ENCODE data around the gene KCNN3.

Gene KCNN3

GRCh38 chr1:154816369-154816768 is 53.7 kb downstream of the KCNN3 start:
- Histone ChIP-seq H3K9ac (ENCODE audit: low read depth, low read length) (no peak overlapping the region), H3K4me1 (ENCODE audit: insufficient read depth, low read length) (peaks cover 6% of the 10 kb centered on the region; the same call in 1 of the 2 replicates), H3K9me3 (ENCODE audit: control insufficient read depth, insufficient read depth, low read length) (no peaks in the 10 kb centered on the region), H3K36me3 (ENCODE audit: insufficient read depth, low read length) (no peaks in the 10 kb centered on the region)

- Histone ChIP-seq H3K9me3 (ENCODE audit: control insufficient read depth, insufficient read depth, low read length) (no peaks in the 10 kb centered on the region), H3K9ac (ENCODE audit: low read depth, low read length) (no peak overlapping the region), H3K4me1 (ENCODE audit: insufficient read depth, low read length) (peaks cover 10% of the 10 kb centered on the region; the same call in 1 of the 2 replicates), H3K36me3 (ENCODE audit: insufficient read depth, low read length) (no peaks in the 10 kb centered on the region)
These were observed 56.1 kb downstream of the KCNN3 start for GRCh38 chr1:154813846-154814505.

- H3K9ac ChIP-seq (ENCODE audit: low read depth, low read length) = no peak overlapping the region
- no peaks in the 10 kb centered on the region for H3K36me3 ChIP-seq (ENCODE audit: insufficient read depth, low read length)
- peaks cover 10% of the 10 kb centered on the region; the same call in 1 of the 2 replicates for H3K4me1 ChIP-seq (ENCODE audit: insufficient read depth, low read length)
- H3K9me3 ChIP-seq (ENCODE audit: control insufficient read depth, insufficient read depth, low read length) = no peaks in the 10 kb centered on the region
These were observed 56.7 kb downstream of the KCNN3 start for GRCh38 chr1:154813300-154813816.

- H3K4me1 ChIP-seq (ENCODE audit: insufficient read depth, low read length) = peaks cover 10% of the 10 kb centered on the region; the same call in 1 of the 2 replicates
- H3K9ac ChIP-seq (ENCODE audit: low read depth, low read length) = no peak overlapping the region
- H3K9me3 ChIP-seq (ENCODE audit: control insufficient read depth, insufficient read depth, low read length) = no peaks in the 10 kb centered on the region
These were observed 57.2 kb downstream of the KCNN3 start for GRCh38 chr1:154812877-154813276.

DNA sequence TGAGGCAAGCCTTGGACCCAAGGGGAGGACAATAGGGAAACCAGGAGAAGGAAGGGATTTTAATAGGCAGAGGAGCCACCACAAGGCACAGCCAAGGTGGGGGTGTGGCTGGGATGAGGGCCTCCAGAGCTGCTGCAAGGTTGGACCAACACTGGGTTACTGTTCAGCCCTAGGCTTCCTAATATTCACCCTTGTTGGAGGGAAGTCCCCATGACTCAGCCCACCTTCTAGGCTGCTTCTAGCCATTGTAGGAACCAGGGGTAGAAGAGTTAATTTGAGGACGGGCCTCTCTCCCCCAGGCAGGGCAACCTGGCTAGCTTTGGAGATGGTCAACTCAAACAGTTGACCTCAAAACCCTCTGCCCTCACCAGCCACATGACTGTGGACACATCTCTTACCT is 59.5 kb downstream of the KCNN3 start:
- H3K36me3 ChIP-seq (ENCODE audit: insufficient read depth, low read length) = no peaks in the 10 kb centered on the region
- peaks cover 10% of the 10 kb centered on the region; the same call in 1 of the 2 replicates for H3K4me1 ChIP-seq (ENCODE audit: insufficient read depth, low read length)
- no peak overlapping the region for H3K9ac ChIP-seq (ENCODE audit: low read depth, low read length)
- H3K9me3 ChIP-seq (ENCODE audit: control insufficient read depth, insufficient read depth, low read length) = no peaks in the 10 kb centered on the region

More at GRCh38 chr1:154812877-154813276, 57.2 kb downstream of the KCNN3 start:
- no peaks in the 10 kb centered on the region for H3K36me3 ChIP-seq (ENCODE audit: insufficient read depth, low read length)

- Histone ChIP-seq H3K36me3 (ENCODE audit: insufficient read depth, low read length) (no peaks in the 10 kb centered on the region), H3K4me1 (ENCODE audit: insufficient read depth, low read length) (peaks cover 10% of the 10 kb centered on the region; the same call in 1 of the 2 replicates), H3K9ac (ENCODE audit: low read depth, low read length) (no peak overlapping the region), H3K9me3 (ENCODE audit: control insufficient read depth, insufficient read depth, low read length) (no peaks in the 10 kb centered on the region)
These were observed 60.4 kb downstream of the KCNN3 start for GRCh38 chr1:154809436-154810413.

DNA sequence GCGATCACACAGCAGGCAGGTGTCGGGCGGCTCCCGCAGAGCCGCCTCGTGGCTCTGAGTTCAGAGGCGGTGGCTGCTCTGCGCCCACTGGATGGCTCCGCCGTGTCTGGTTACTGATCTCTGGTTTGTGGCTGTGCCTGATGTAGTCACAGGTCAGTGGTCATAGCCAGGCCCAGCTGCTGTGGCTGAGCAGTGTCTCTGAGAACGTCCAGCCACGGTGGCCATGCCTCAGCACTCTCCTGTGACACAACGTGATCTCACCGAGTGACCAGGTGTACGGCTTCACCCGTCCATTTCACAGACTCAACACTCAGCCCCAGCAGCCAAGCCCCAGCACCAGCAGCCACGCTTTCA is 61.2 kb downstream of the KCNN3 start:
- no peaks in the 10 kb centered on the region for H3K9me3 ChIP-seq (ENCODE audit: control insufficient read depth, insufficient read depth, low read length)
- H3K36me3 ChIP-seq (ENCODE audit: insufficient read depth, low read length) = no peaks in the 10 kb centered on the region
- peaks cover 10% of the 10 kb centered on the region; the same call in 1 of the 2 replicates for H3K4me1 ChIP-seq (ENCODE audit: insufficient read depth, low read length)
- no peak overlapping the region for H3K9ac ChIP-seq (ENCODE audit: low read depth, low read length)

GRCh38 chr1:154808261-154808908 is 61.7 kb downstream of the KCNN3 start:
- Histone ChIP-seq H3K9me3 (ENCODE audit: control insufficient read depth, insufficient read depth, low read length) (no peaks in the 10 kb centered on the region), H3K4me1 (ENCODE audit: insufficient read depth, low read length) (peaks cover 6% of the 10 kb centered on the region; the same call in 1 of the 2 replicates), H3K36me3 (ENCODE audit: insufficient read depth, low read length) (no peaks in the 10 kb centered on the region), H3K9ac (ENCODE audit: low read depth, low read length) (no peak overlapping the region)

DNA sequence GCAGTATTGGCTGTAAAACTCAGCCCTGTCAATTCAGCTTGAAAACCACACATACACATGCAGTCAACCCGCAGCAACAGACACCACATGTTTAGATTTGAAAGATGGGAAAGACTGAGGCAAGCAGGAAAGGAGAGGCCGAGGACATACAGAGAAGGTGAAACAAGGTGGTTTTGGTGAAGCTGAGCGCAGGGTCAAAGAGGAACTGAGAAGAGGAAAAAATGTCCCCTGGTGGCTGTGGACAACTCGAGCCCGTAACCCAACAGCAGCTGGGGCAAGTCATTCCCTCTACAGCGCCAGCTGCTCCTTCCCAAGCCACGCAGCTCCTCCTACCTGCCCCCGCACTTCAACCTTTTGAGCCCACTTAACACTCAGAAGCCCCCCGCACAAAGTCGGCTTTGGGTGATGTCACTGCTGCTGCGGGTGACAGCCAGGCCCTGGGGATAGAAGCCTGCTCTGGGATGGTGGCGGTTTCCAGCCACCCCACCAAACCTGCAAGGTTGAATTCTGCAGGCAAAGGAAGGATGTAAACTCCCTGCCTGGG is 63.0 kb downstream of the KCNN3 start:
- no peaks in the 10 kb centered on the region for H3K36me3 ChIP-seq (ENCODE audit: insufficient read depth, low read length)
- H3K9ac ChIP-seq (ENCODE audit: low read depth, low read length) = no peak overlapping the region
- H3K4me1 ChIP-seq (ENCODE audit: insufficient read depth, low read length) = peaks cover 4% of the 10 kb centered on the region; the same call in 1 of the 2 replicates
- H3K9me3 ChIP-seq (ENCODE audit: control insufficient read depth, insufficient read depth, low read length) = no peaks in the 10 kb centered on the region

- H3K4me1 ChIP-seq (ENCODE audit: insufficient read depth, low read length) = peaks cover 4% of the 10 kb centered on the region; the same call in 1 of the 2 replicates
- no peaks in the 10 kb centered on the region for H3K9me3 ChIP-seq (ENCODE audit: control insufficient read depth, insufficient read depth, low read length)
- H3K9ac ChIP-seq (ENCODE audit: low read depth, low read length) = no peak overlapping the region
- no peaks in the 10 kb centered on the region for H3K36me3 ChIP-seq (ENCODE audit: insufficient read depth, low read length)
These were observed 63.7 kb downstream of the KCNN3 start for GRCh38 chr1:154806333-154806732.

- Histone ChIP-seq H3K4me1 (ENCODE audit: insufficient read depth, low read length) (no peaks in the 10 kb centered on the region), H3K9ac (ENCODE audit: low read depth, low read length) (no peak overlapping the region), H3K36me3 (ENCODE audit: insufficient read depth, low read length) (no peaks in the 10 kb centered on the region), H3K9me3 (ENCODE audit: control insufficient read depth, insufficient read depth, low read length) (no peaks in the 10 kb centered on the region)
These were observed 66.8 kb downstream of the KCNN3 start for GRCh38 chr1:154802982-154803920.

GRCh38 chr1:154802336-154802969 is 67.6 kb downstream of the KCNN3 start:
- Histone ChIP-seq H3K4me1 (ENCODE audit: insufficient read depth, low read length) (no peaks in the 10 kb centered on the region), H3K9ac (ENCODE audit: low read depth, low read length) (no peak overlapping the region), H3K36me3 (ENCODE audit: insufficient read depth, low read length) (no peaks in the 10 kb centered on the region), H3K9me3 (ENCODE audit: control insufficient read depth, insufficient read depth, low read length) (no peaks in the 10 kb centered on the region)

Data from ES-I3 (cell line).